Measurements from ENCODE around the gene FOLR1.
A peak's percentile ranks its signal among the peaks of the same experiment; 100 is the strongest.

GRCh38 chr11:72222907-72223614 is 31.1 kb downstream of the FOLR1 start:
- TF ChIP-seq EZH2 (IDR thresholded peaks at IDR 0.05) (no peak), POLR2AphosphoS5 (IDR thresholded peaks at IDR 0.05; ENCODE audit: borderline replicate concordance, low read depth, low read length) (peak; percentile 68; the same call in 1 of the 2 replicates)
